Stimulated activated CD4-positive, alpha-beta T cell treated with anti-CD3 and anti-CD28 coated beads, Interleukin-15, amount 100 ng/mL, for 48 hours (primary cell): ENCODE data around the gene NOD2.
A peak's percentile ranks its signal among the peaks of the same experiment; 100 is the strongest.

ENCODE experiments used
- DNase-seq, 2 donors: peaks; one replicate each; pipeline ENCODE4 v3.0.0-alpha.2; 2020; ENCODE audit warnings: low read depth in 2 of 2

The NOD2 gene

GRCh38 chr16:50670476-50670875, 22.9 kb upstream of the NOD2 start:
- DNase-seq, result no peak

DNA sequence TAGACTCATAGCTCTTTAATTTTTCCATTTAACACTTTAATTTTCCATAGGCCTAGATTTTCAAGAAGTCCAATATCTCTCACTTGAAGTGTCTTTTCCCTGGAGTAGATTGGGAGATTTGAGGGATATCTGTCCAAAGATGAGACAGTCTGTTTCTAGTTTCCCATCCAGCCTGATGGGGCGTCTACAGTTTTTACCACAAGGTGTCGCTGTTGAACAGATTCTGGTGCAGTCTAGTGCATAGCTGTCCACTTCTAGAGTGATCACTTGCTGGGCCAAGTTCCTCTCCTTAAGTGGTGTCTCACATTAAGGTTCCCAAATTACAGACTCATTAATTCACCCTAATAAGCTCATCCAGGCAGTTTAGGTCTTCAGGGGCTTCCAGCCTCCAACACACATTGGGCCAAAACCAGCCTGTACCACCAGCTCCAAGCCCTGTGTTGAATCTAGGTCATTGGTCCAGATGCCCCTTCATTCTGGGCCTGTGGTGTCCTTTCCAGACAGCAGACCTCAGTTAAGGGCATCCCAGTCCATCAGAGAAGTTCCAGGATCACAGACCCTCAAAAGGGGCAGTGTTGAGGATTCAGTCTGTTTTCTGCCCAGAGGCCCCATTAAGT, 21.7 kb upstream of the NOD2 start:
- DNase-seq, result no peak

DNA sequence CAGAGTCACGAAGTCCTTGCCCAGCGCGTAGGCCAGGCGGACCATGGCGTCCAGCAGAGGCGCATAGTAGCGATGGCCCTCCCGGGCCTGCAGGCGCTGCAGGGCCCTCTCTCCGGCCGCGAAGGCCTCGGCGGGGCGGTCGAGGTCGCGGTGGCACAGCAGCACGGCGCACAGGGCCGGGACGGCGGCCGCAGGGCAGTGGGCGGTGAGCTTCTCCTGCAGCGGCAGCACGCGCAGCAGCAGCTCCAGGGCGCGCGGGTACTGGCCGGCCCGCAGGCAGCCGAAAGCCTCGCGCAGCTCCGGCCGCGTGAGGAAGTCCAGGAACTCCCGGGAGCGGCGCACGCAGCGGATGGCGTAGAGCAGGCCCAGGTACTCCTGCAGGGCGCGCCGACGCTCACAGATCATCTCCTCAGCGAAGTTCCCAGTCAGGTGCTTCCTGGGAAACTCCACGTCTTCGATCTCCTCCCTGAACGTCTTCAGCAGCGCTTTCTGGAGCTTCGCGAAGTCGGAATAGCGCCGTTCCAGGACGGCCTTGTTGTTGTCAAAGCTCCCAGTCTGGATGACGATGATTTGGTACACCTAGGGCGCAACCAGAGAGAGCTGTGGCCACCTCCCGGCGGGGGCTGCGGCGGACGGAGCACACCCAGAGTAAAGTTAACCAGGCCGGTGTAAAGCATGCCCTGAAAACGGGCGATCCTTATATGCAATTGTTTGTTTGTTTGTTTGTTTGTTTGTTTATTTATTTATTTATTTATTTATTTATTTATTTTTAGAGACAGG, 19.7 kb upstream of the NOD2 start:
- DNase-seq, result no peak

DNA sequence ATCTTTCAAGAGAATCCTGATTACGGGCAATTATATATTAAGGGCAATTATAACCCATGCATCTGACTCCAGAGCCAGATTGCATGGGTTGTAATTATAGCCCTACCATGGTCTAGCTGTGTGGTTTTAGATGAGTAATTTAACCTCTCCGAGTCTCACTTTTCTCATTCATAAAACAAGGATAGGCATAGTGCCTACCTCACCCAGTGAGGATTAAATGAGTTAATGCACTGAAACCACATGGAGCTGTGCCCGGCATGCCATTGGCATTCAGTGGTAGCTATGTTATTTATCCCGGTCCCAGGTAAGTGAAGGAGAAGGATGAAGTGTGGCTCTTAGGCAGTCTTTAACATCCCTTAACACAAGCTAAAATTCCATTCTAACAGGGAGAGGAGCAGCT, 18.6 kb upstream of the NOD2 start:
- no peak for DNase-seq

GRCh38 chr16:50675686-50676610, 17.5 kb upstream of the NOD2 start:
- DNase-seq, result no peak

- DNase-seq, result no peak
Measured at GRCh38 chr16:50676684-50677225, 16.7 kb upstream of the NOD2 start.

DNA sequence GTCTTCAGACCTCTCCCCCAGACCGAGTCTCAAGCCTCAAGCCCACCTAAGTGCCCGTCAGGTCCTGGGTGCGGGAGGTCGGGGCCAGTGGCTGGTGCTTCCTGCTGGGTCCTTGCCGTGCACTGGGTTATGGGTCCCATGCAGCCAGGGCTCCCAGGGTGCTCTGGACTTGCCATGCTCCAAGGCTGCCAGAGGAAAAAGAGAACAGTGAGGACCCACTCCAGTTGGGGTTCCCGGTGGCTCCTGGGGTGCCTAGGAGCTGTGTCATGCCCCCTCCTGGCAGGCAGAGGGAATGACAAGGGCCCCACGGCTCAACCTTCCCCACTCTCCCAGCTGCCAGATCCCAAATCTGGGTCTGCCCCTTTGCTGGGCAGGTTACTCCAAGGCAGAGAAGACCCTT, 16.1 kb upstream of the NOD2 start:
- no peak for DNase-seq

DNA sequence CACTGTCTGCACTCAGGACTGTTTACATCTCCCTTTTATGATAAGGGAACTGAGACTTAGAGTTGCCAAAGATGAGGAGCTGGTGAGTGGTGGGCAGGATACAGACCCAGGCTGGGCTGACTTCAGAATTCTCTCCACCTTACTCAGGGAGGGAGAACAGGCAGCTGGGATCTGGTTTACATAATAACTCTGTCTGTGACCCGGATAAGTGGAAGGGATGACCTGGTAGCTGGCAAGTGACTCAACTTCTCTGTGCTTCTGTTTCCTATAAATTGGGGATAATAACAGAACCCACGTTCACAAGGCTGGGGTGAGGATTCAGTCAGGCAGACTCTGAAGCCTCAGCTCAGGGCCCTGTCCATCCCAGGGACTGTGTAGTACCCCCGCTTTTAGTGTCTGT, 14.9 kb upstream of the NOD2 start:
- no peak for DNase-seq

DNA sequence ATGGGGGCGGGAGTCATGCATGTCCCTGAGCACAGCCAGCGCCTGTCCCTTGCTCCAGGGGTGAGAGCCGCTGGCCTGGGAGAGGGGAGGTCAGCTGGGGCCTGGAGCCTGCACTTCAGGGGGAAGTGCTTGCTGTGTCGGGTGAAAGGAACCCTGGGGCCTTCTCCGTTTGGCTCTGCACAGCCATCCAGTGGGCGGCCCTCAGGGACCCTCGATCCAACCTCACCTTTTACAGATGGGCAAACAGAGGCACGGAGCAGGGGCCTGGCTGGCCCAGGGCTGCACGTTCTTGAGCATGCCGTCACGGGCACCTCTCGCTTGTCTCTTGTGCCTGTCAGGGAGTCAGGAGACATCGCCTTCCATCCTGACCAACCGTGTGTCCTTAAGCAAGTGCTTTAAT, 14.1 kb upstream of the NOD2 start:
- DNase-seq, result no peak

GRCh38 chr16:50679676-50680555, 13.5 kb upstream of the NOD2 start:
- DNase-seq, result no peak

DNA sequence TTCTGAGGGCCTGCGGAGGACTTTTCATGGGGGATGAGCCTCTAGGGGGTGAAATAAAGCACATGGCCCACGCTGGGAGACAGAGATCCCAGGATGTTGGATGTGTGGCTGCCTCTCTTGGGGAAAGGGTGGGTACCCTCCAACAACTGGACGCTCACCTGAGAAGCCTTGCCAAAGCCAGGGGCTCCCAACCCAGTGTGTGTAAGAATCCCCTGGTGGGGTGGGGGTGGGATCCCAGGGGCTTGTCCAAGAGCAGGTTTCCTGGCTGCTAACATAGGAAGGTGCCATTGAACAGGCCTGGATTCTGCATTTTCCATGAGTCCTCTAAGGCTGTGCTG, 12.9 kb upstream of the NOD2 start:
- DNase-seq, result no peak

DNA sequence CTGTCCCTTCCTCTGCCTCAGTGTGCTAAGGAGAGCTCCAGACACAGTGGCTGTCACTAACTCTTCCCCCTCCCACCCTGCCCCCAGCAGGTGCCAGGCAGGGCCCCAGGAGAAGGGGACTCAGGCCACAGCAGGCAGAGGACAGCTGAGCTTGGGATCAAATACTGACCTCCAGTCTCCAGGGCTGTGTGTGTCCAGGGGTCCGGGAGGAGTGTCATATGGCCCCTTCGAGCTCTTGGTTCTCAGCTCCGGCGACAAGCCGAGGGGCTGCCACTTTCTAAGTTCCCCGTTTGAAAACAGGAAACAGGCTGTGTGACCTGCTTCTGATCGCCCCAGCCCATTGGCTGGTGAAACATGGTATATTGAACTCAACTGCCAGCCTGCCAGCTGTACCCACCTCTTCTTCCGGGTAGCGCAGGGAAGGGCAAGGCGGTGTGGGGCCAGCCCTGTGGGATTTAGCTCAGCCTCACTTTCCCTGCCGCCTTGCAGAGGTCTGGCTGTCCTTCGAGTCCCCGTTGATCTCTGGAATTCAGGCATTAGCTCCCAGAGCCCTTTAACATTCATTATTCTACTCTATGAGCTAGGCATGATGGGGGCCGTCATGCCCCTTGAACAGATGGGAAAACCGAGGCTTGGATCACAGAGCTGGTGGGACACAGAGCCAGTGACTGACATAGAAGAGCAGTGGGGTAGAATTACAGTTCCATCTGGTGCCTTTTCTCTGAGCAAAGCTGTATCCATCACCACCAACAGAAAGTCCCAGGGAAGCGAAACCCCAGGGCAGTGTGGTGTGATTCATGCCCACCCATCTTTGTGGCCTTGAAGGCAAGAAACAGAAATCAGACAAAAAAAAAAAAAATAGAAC, 12.2 kb upstream of the NOD2 start, which contains the start of gene SNX20:
Gene SNX20 (minus strand): TSS at position 292 of the 865 bp plus-strand sequence. CDS start 3,786 bp downstream, outside the sequence.
- peak in 1 of 2 donors; percentile 49 for DNase-seq

- no peak for DNase-seq
Measured at GRCh38 chr16:50683689-50684374, 9.6 kb upstream of the NOD2 start.

DNA sequence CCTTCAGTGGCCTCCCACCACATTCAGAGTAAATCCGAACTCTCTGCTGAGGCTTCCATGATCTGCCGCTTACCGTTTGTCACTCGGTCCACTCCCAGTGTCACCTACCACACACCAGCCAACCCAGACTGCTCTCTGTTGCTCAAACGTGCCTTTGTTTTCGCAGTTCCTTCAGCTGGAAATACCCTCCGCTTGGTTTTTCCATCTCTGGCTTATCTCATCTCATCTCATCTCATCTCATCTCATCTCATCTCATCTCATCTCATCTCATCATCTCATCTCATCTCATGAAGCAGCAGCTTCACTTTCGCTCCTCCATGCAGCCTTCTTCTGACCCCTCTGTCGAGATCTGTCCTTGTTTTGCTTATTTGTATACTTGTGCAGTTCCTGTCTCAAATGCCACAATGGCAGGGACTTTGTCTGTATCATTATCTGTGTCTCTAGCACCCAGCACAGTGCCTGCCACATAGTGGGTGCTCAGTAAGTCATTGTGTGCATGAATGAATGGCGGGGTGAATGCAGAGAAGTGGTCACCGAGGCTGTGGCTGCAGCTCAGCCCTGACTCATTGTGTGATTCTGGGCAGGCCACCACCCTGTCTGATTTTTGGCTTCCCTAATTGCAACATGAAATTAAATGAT, 8.5 kb upstream of the NOD2 start:
- DNase-seq, result no peak

GRCh38 chr16:50685462-50686063, 7.8 kb upstream of the NOD2 start:
- DNase-seq, result no peak

GRCh38 chr16:50688083-50688482, 5.3 kb upstream of the NOD2 start:
- no peak for DNase-seq

DNA sequence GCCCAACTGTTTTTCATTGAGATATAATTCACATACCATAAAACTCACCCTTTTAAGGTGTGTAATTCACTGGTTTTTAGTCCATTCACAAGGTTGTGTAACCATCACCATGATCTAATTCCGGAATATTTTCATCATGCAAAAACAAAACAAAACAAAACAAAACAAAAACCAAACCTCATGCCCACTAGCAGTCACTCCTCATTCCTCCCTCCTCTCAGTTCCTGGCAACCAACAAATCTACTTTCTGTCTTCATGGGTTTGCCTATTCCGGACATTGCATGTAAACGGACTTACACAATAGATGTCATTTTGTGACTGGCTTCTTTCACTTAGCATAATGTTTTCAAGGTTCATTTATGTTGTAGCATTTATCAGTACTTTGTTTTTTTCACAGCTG, 4.5 kb upstream of the NOD2 start:
- no peak for DNase-seq

DNA sequence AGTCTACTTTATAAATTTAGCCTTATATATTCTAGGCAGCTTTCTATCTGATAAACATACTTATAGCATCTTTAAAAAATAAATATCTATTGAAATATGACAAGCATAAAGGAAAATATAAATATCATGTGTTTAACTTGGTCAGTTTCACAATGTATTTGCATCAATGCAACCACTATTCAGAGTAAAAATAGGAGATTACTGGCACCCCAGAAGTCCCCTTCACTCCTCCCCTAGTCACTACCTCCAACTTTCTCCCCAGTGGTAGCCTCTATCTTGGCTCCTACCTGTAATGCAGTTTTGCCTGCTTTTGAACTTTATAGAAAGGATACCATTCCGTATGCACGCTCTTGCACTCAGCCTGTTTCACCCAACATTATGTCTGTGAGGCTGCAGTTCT, 3.2 kb upstream of the NOD2 start:
- no peak for DNase-seq

DNA sequence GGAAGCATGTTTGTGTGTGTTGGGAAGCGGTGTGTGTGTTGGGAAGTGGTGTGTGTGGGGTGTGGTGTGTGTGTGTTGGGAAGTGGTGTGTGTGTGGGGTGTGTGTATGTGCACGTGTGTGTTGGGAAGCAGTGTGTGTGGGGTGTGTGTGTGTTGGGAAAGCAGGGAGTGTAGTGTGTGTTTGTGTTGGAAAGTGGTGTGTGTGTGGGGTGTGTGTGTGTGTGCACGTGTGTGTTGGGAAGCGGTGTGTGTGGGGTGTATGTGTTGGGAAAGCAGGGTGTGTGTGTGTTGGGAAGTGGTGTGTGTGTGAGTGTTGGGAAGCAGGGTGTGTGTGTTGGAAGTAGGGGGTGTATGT, 785 bp upstream of the NOD2 start:
- no peak for DNase-seq
